Gastrocnemius medialis (tissue), 4 donors: Measurements from ENCODE around the gene PRDM16.

Experiments
- POLR2A ChIP-seq, 2 donors: fragments of 450-650 bp; IDR thresholded peaks; one replicate each; pipeline ENCODE4 v1.6.1; 2017; ENCODE audit warnings: antibody characterized with exemption in 2 of 2, mild to moderate bottlenecking in 2 of 2, moderate library complexity in 2 of 2
- TF ChIP-seq, protein P1 (sequence below), 5 experiments: fragments of 450-650 bp in 3 of 5; fragments of 200-600 bp in 2 of 5; sonication (generic) in 2 of 5; IDR thresholded peaks in 4 of 5; conservative IDR thresholded peaks in 1 of 5; 1 replicate in 4 of 5; 2 replicates in 1 of 5; pipeline ENCODE4 v1.5.1; 2016 to 2019; ENCODE audit warnings: antibody characterized with exemption in 5 of 5, mild to moderate bottlenecking in 3 of 5, moderate library complexity in 3 of 5

DNA sequence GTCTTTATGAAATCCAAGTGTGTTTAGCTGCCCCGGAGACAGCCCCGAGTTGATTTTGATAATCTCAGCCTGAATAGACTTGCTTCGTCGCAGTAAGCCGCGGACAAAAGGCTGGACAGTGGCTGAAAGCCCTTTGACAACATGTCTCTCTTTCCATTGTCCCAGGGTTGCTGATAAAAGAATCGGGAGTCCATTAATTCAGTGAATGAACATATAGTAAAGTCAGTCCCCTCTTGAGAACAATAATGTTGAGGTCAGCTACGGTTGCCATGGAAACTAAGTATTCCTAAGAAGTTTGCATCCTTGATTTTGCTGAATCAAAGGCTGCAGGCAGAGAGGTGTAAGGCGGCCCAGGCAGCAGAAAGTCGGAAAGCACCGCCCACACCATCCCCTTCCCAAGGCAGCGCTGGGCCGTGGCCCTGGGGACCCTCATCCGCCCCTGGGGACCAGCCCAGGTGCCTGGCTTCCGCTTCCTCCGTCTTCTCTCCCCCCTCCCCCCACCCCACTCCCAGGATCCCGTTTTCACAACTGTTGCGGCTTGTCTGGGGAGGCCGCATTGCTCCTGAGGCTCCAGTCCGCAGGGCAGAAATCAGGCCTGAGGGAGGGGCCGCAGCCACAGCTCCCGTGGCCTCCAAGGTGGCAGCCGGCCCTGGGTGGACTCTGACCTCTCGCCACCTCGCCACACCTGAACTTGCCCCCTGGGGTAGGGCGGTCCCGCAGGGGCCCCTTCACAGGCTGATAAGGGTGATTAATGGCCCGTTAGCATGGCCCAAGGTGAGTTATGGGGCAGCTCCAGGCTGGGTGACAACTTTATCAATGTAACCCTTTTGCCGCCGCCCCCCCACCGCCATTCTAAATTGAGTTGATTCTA, 180.9 kb downstream of the PRDM16 start:
- TF ChIP-seq, protein P1, sequence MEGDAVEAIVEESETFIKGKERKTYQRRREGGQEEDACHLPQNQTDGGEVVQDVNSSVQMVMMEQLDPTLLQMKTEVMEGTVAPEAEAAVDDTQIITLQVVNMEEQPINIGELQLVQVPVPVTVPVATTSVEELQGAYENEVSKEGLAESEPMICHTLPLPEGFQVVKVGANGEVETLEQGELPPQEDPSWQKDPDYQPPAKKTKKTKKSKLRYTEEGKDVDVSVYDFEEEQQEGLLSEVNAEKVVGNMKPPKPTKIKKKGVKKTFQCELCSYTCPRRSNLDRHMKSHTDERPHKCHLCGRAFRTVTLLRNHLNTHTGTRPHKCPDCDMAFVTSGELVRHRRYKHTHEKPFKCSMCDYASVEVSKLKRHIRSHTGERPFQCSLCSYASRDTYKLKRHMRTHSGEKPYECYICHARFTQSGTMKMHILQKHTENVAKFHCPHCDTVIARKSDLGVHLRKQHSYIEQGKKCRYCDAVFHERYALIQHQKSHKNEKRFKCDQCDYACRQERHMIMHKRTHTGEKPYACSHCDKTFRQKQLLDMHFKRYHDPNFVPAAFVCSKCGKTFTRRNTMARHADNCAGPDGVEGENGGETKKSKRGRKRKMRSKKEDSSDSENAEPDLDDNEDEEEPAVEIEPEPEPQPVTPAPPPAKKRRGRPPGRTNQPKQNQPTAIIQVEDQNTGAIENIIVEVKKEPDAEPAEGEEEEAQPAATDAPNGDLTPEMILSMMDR (IDR thresholded peaks at IDR 0.05 in 4 of 5, conservative IDR thresholded peaks at IDR 0.05 in 1 of 5): no peak
- TF ChIP-seq POLR2A (IDR thresholded peaks at IDR 0.05): no peak
